ENCODE results near the gene MAP2K5.

DNA sequence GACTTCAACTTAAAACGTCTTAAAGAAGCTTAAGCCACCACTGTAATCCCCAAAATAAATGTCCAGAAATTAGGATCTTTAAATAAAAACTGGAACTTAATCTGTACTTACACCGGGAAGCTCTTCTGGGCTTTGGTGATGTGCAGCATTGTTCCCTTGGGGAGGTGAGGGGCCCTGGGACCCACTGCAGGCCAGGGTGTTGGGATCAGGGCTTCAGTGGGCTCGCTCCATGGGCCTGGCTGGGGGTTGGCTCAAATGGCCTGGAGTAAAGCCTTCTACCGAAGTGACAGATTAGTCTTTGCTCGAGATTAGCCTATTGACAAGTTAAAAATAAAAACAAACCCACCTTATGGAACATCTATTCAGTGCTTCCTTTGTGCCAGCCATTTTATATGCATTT lies 303.5 kb downstream of the MAP2K5 start:
- TF ChIP-seq, protein P1, sequence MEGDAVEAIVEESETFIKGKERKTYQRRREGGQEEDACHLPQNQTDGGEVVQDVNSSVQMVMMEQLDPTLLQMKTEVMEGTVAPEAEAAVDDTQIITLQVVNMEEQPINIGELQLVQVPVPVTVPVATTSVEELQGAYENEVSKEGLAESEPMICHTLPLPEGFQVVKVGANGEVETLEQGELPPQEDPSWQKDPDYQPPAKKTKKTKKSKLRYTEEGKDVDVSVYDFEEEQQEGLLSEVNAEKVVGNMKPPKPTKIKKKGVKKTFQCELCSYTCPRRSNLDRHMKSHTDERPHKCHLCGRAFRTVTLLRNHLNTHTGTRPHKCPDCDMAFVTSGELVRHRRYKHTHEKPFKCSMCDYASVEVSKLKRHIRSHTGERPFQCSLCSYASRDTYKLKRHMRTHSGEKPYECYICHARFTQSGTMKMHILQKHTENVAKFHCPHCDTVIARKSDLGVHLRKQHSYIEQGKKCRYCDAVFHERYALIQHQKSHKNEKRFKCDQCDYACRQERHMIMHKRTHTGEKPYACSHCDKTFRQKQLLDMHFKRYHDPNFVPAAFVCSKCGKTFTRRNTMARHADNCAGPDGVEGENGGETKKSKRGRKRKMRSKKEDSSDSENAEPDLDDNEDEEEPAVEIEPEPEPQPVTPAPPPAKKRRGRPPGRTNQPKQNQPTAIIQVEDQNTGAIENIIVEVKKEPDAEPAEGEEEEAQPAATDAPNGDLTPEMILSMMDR (IDR thresholded peaks at IDR 0.05) = no peak
- no peak for TF ChIP-seq POLR2A (IDR thresholded peaks at IDR 0.05)

Data from uterus (tissue), 2 donors.